Measurements from ENCODE around the gene GRAMD1B. TPM values are rescaled to one million over a fixed set of nuclear protein-coding genes. Genes with fewer than 3 reads are reported as not detected.

Gene GRAMD1B
- total and polyA plus RNA-seq, 2 experiments from 2014 or later: 9.0 to 20.4 TPM

- Histone ChIP-seq H3K36me3 (replicated peaks; ENCODE audit: insufficient read depth, low read depth) (no peaks in the 10 kb centered on the region), H3K79me2 (no peaks in the 10 kb centered on the region), H2AFZ (no peak overlapping the region), H3K9me2 (replicated peaks; ENCODE audit: insufficient read depth) (no peaks in the 10 kb centered on the region), H3K27me3 (no peaks in the 10 kb centered on the region), H3K4me1 (ENCODE audit: insufficient read depth) (no peaks in the 10 kb centered on the region), H3K4me3 (no peak overlapping the region), H4K20me1 (ENCODE audit: insufficient read depth, poor library complexity, severe bottlenecking) (no peaks in the 10 kb centered on the region), H3K27ac (no peak overlapping the region), H3K9me3 (ENCODE audit: low read depth) (no peaks in the 10 kb centered on the region), H3K4me2 (no peak overlapping the region)
- DNase-seq (ENCODE audit: low spot score): no peak
- TF ChIP-seq EZH2 (IDR thresholded peaks at IDR 0.05; ENCODE audit: borderline replicate concordance) (no peak), CTCF (IDR thresholded peaks at IDR 0.05; ENCODE audit: poor library complexity) (no peak), EZH2phosphoT487 (IDR thresholded peaks at IDR 0.05; ENCODE audit: low read depth, severe bottlenecking, unreplicated experiment) (no peak)
- 80% methylated on average over 16 of the region's 16 CpGs for WGBS (ENCODE audit: low lambda C conversion rate, missing lambda C conversion rate)
Observed at GRCh38 chr11:123549926-123550917, 120.2 kb downstream of the GRAMD1B start.

DNA sequence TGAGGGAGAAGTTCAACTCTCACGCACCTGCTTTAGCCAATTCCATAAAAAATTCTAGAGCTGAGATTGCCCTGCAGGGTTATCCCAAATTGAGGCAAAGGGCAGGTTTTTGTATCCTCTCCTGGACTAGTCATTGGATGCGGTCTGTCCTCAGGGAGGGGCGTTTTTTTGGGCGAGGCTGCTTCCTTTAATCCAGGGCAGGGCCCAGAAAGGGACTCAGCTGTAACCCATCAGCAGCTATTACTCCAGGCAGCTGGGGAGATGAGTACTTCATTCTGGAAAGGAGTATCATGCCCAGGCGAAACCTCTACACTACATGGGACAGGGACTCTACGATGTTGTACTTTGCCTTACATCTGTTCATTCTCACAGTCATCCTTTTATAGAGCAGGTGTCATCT is 121.0 kb downstream of the GRAMD1B start:
- H3K27me3 ChIP-seq: no peaks in the 10 kb centered on the region
- H3K4me3 ChIP-seq: no peak overlapping the region
- no peak overlapping the region for H3K4me2 ChIP-seq
- H2AFZ ChIP-seq: no peak overlapping the region
- no peak for TF ChIP-seq EZH2phosphoT487 (IDR thresholded peaks at IDR 0.05; ENCODE audit: low read depth, severe bottlenecking, unreplicated experiment)
- TF ChIP-seq EZH2 (IDR thresholded peaks at IDR 0.05; ENCODE audit: borderline replicate concordance): no peak
- no peak for TF ChIP-seq CTCF (IDR thresholded peaks at IDR 0.05; ENCODE audit: poor library complexity)
- DNase-seq (ENCODE audit: low spot score): no peak
- no peaks in the 10 kb centered on the region for H4K20me1 ChIP-seq (ENCODE audit: insufficient read depth, poor library complexity, severe bottlenecking)
- H3K79me2 ChIP-seq: no peaks in the 10 kb centered on the region
- no peaks in the 10 kb centered on the region for H3K4me1 ChIP-seq (ENCODE audit: insufficient read depth)
- H3K9me3 ChIP-seq (ENCODE audit: low read depth): no peaks in the 10 kb centered on the region
- no peaks in the 10 kb centered on the region for H3K9me2 ChIP-seq (replicated peaks; ENCODE audit: insufficient read depth)
- H3K27ac ChIP-seq: no peak overlapping the region
- H3K36me3 ChIP-seq (replicated peaks; ENCODE audit: insufficient read depth, low read depth): no peaks in the 10 kb centered on the region
- WGBS (ENCODE audit: low lambda C conversion rate, missing lambda C conversion rate): 92% methylated on average over 6 of the region's 6 CpGs

DNA sequence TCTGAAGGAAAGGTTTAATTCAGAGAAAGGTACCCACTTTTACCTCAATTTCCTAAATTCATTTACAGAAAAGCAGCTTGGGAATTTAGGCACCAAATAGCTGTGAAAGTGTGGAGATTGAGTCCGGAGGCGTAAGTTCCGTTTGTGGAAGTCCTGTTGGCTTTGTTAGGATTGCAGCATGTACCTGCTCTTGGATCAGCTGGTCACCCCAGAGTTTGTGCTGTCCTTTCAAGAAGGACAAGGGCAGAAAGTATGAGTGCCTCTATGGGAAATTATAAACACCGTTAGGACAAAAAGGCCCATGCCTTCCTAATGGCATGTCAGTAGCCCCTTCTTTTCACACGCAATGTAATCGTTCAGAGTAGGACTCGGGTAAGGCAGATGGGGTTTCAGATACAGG is 126.6 kb downstream of the GRAMD1B start:
- no peaks in the 10 kb centered on the region for H3K9me2 ChIP-seq (replicated peaks; ENCODE audit: insufficient read depth)
- no peak overlapping the region for H3K4me2 ChIP-seq
- DNase-seq (ENCODE audit: low spot score): no peak
- peaks cover 18% of the 10 kb centered on the region for H3K4me1 ChIP-seq (ENCODE audit: insufficient read depth)
- WGBS (ENCODE audit: low lambda C conversion rate, missing lambda C conversion rate): 90% methylated on average over 7 of the region's 7 CpGs
- H3K27ac ChIP-seq: no peak overlapping the region
- no peaks in the 10 kb centered on the region for H3K36me3 ChIP-seq (replicated peaks; ENCODE audit: insufficient read depth, low read depth)
- no peaks in the 10 kb centered on the region for H3K79me2 ChIP-seq
- TF ChIP-seq EZH2phosphoT487 (IDR thresholded peaks at IDR 0.05; ENCODE audit: low read depth, severe bottlenecking, unreplicated experiment): no peak
- no peak for TF ChIP-seq CTCF (IDR thresholded peaks at IDR 0.05; ENCODE audit: poor library complexity)
- TF ChIP-seq EZH2 (IDR thresholded peaks at IDR 0.05; ENCODE audit: borderline replicate concordance): no peak
- H2AFZ ChIP-seq: no peak overlapping the region
- H3K9me3 ChIP-seq (ENCODE audit: low read depth): no peaks in the 10 kb centered on the region
- H3K4me3 ChIP-seq: no peak overlapping the region
- H3K27me3 ChIP-seq: no peaks in the 10 kb centered on the region
- no peaks in the 10 kb centered on the region for H4K20me1 ChIP-seq (ENCODE audit: insufficient read depth, poor library complexity, severe bottlenecking)
